K562 (cell line): ENCODE measurements around the gene TBX6.

Experiments used
- CEBPG ChIP-seq, 3 experiments: fragments of 200-800 bp in 1 of 3; sonication (Bioruptor generic) in 1 of 3; sonication (generic) in 1 of 3; formaldehyde crosslinking in 1 of 3; IDR thresholded peaks in 2 of 3; conservative IDR thresholded peaks in 1 of 3; 2 replicates each; pipeline versions ENCODE4 v1.6.1 to v1.8.0; 2016 to 2022; ENCODE audit warnings: missing compliant biosample characterization in 2 of 3, missing genetic modification characterization in 2 of 3, mild to moderate bottlenecking in 1 of 3, missing genetic modification reagents in 1 of 3
- CREM ChIP-seq: IDR thresholded peaks from 2 replicates; pipeline ENCODE4 v1.6.1; 2014; ENCODE audit warnings: antibody characterized with exemption, low read depth
- FOXJ3 ChIP-seq: sonication (generic); formaldehyde crosslinking; IDR thresholded peaks from 2 replicates; pipeline ENCODE4 v1.4.0; 2020; ENCODE audit warnings: mild to moderate bottlenecking, missing genetic modification reagents
- LARP7 ChIP-seq: fragments of 450-650 bp; IDR thresholded peaks from 2 replicates; pipeline ENCODE4 v1.6.1; 2016
- POLR2A ChIP-seq: fragments of 450-650 bp; conservative IDR thresholded peaks from 2 replicates; pipeline ENCODE4 v1.6.1; 2016
- POLR2AphosphoS2 ChIP-seq: IDR thresholded peaks from 2 replicates; pipeline ENCODE4 v1.6.1; 2012; ENCODE audit warnings: low read length, improper control_type of control experiment
- RAD21 ChIP-seq, 2 experiments: fragments of 250-450 bp in 1 of 2; fragments of 450-650 bp in 1 of 2; sonication (Bioruptor Pico) in 1 of 2; formaldehyde crosslinking in 1 of 2; IDR thresholded peaks in 1 of 2; conservative IDR thresholded peaks in 1 of 2; 2 replicates each; pipeline versions ENCODE4 v1.4.0 to v1.8.0; 2020 to 2022; ENCODE audit warnings: mild to moderate bottlenecking in 2 of 2, moderate library complexity in 1 of 2
- SIX5 ChIP-seq, 2 experiments: IDR thresholded peaks; 2 replicates each; pipeline ENCODE4 v1.6.1; 2011; ENCODE audit warnings: low read length in 2 of 2, borderline replicate concordance in 1 of 2, low read depth in 1 of 2, mild to moderate bottlenecking in 1 of 2, moderate library complexity in 1 of 2; ENCODE audit not compliant: insufficient read depth in 1 of 2
- ZNF274 ChIP-seq: IDR thresholded peaks from 2 replicates; pipeline ENCODE4 v1.6.1; 2011; ENCODE audit warnings: low read depth, mild to moderate bottlenecking, low read length, moderate library complexity, borderline replicate concordance
- ZNF444 ChIP-seq: fragments of 250-450 bp; sonication (Bioruptor Pico); IDR thresholded peaks from 2 replicates; pipeline ENCODE4 v1.4.0; 2020; ENCODE audit warnings: mild to moderate bottlenecking, moderate library complexity
- ZNF561 ChIP-seq: fragments of 450-650 bp; formaldehyde crosslinking; conservative IDR thresholded peaks from 2 replicates; pipeline ENCODE4 v1.4.0; 2020; ENCODE audit warnings: mild to moderate bottlenecking, moderate library complexity
- TF ChIP-seq, protein P1 (sequence below), 3 experiments: IDR thresholded peaks in 2 of 3; conservative IDR thresholded peaks in 1 of 3; 2 replicates each; pipeline ENCODE4 v1.5.1; 2011 to 2012; ENCODE audit warnings: low read length in 3 of 3, mild to moderate bottlenecking in 3 of 3, control low read depth in 2 of 3, improper control_type of control experiment in 1 of 3, inconsistent platforms in 1 of 3, low read depth in 1 of 3, mixed read lengths in 1 of 3, moderate library complexity in 1 of 3; ENCODE audit not compliant: insufficient read depth in 2 of 3

DNA sequence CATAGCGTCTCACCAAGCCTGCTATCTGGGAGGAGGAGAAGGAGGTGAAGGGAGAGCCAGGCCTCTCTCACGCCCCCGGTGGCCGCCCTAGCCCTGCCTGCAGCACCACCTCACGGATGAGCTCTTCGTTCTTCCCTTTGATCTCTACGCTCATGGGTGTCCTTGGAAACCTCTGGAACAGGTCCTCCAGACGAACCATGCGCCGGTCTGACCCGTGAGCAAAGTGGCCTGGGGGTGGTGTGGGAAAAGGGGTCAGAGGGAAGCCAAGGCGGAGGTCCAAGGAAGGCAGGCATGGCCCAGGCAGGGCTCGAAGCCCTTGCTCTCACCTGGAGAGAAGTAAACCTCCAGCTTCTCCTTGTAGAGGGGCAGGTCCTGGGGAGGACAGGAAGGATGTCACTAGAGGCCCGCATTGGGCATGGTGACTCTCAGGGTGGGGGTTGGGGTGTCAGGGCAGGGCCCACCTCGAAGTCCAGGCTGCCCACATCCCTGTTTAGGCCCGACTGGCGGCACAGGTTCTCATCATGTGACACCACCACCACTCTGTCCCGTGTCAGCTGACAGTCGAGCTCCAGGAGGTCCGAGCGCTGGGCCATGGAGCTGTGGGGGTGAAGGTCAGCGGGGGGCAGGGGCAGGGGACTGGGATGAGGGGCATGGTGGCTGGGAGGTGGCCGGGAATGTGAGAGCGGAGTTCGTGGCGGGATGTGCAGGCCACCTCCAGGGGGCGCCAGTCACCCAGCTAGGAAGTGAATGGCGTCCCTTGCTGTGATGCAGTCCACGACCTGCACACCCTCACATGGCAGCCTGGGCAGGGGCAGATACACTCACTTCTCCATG lies 20.7 kb upstream of the TBX6 start:
- TF ChIP-seq, protein P1, sequence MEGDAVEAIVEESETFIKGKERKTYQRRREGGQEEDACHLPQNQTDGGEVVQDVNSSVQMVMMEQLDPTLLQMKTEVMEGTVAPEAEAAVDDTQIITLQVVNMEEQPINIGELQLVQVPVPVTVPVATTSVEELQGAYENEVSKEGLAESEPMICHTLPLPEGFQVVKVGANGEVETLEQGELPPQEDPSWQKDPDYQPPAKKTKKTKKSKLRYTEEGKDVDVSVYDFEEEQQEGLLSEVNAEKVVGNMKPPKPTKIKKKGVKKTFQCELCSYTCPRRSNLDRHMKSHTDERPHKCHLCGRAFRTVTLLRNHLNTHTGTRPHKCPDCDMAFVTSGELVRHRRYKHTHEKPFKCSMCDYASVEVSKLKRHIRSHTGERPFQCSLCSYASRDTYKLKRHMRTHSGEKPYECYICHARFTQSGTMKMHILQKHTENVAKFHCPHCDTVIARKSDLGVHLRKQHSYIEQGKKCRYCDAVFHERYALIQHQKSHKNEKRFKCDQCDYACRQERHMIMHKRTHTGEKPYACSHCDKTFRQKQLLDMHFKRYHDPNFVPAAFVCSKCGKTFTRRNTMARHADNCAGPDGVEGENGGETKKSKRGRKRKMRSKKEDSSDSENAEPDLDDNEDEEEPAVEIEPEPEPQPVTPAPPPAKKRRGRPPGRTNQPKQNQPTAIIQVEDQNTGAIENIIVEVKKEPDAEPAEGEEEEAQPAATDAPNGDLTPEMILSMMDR (IDR thresholded peaks at IDR 0.05 in 2 of 3, conservative IDR thresholded peaks at IDR 0.05 in 1 of 3; ENCODE audit: insufficient read depth in 2 of 3, low read depth in 1 of 3, low read length in 3 of 3): peak; percentile 79 to 91 (median 81)
- TF ChIP-seq SIX5 (IDR thresholded peaks at IDR 0.05; ENCODE audit: borderline replicate concordance in 1 of 2, insufficient read depth in 1 of 2, low read depth in 1 of 2, low read length in 2 of 2) (no peak), POLR2A (no peak), POLR2AphosphoS2 (no peak), RAD21 (CRISPR knock-in tag; conservative IDR thresholded peaks at IDR 0.05 in 1 of 2, IDR thresholded peaks at IDR 0.05 in 1 of 2) (peak; percentile 41 to 72), CREM (peak; percentile 47; the same call in 1 of the 2 replicates), FOXJ3 (CRISPR knock-in tag) (no peak), CEBPG (CRISPR knock-in tag; IDR thresholded peaks at IDR 0.05) (no peak), CEBPG (tag; conservative IDR thresholded peaks at IDR 0.05 in 1 of 2, IDR thresholded peaks at IDR 0.05 in 1 of 2) (no peak), ZNF444 (CRISPR knock-in tag) (no peak), ZNF561 (no peak), LARP7 (no peak), ZNF274 (no peak)
